ENCODE data around the gene CMKLR1. TPM values are rescaled to one million over a fixed set of nuclear protein-coding genes. Genes with fewer than 3 reads are reported as not detected.

Gene CMKLR1
- total RNA-seq, 1 experiment from 2014 or later: 0.66 TPM

DNA sequence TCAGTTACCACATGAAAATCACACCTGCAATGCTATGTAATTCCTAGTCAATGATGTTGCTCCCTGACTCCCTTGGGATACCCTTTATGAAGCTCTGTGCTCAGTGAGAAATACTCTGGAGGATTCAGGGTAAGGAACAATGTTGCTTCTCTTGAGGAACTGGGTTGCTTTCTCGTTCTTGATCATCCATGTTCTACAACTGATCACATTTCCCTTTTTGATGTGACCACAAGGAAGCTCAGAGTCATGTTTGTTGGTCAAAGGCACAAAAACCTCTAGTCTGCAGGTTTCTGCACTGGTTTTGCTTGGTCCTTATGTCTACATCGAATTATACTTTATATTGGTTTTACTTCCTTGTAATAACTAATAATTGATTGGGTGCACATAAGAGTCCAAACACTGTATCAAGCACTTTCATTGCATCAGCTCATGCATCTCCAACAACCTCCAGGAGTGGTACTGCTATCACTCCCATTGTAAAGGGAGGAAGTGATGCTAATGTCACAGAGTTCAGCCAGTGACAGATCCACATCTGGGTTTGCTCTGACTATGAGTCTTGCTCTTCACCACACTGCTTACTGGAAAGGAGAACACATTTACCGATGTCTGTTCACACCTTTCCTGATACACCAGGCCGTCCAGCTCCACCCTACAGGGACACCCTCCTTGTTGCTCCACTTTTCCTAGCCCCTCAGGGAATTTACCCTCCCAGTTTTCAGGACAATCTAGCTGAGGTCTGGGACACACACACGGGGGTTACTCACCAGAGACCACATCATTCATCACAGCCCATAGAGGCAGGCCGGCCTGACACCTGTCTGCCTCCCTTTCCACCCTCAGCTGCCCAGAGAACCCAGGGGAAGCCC, 41.0 kb downstream of the CMKLR1 start:
- H3K14ac ChIP-seq (ENCODE audit: insufficient read depth, low read length): no peak overlapping the region
- TF ChIP-seq, protein P1, sequence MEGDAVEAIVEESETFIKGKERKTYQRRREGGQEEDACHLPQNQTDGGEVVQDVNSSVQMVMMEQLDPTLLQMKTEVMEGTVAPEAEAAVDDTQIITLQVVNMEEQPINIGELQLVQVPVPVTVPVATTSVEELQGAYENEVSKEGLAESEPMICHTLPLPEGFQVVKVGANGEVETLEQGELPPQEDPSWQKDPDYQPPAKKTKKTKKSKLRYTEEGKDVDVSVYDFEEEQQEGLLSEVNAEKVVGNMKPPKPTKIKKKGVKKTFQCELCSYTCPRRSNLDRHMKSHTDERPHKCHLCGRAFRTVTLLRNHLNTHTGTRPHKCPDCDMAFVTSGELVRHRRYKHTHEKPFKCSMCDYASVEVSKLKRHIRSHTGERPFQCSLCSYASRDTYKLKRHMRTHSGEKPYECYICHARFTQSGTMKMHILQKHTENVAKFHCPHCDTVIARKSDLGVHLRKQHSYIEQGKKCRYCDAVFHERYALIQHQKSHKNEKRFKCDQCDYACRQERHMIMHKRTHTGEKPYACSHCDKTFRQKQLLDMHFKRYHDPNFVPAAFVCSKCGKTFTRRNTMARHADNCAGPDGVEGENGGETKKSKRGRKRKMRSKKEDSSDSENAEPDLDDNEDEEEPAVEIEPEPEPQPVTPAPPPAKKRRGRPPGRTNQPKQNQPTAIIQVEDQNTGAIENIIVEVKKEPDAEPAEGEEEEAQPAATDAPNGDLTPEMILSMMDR (conservative IDR thresholded peaks at IDR 0.05): no peak
- no peak overlapping the region for H3K56ac ChIP-seq (ENCODE audit: insufficient read length, low read depth, low read length)
- Mint-ChIP-seq H3K4me1 (peaks cover 15 to 19% of the 10 kb centered on the region in 2 experiments), H3K27me3 (ENCODE audit: low read depth) (peaks cover 2% of the 10 kb centered on the region; the same call in 1 of the 2 replicates), H3K4me3 (no peak overlapping the region), H3K36me3 (ENCODE audit: insufficient read depth in 1 of 3, low read depth in 3 of 3) (peaks cover 0 to 2% (median 0%) of the 10 kb centered on the region in 3 experiments; a peak in 2 of 7 replicates), H3K9me3 (peaks cover 3% of the 10 kb centered on the region in 2 experiments; a peak in 2 of 5 replicates), H3K27ac (peak overlapping the region in 1 of 3 experiments; percentile 46; a peak in 1 of 7 replicates)
- no peaks in the 10 kb centered on the region for H3K9me3 ChIP-seq (ENCODE audit: control insufficient read depth, low read depth, low read length)
- H4K20me1 ChIP-seq (ENCODE audit: control insufficient read depth, insufficient read depth, insufficient read length): no peaks in the 10 kb centered on the region
- H2AFZ ChIP-seq (ENCODE audit: low read length): no peak overlapping the region
- H3K79me2 ChIP-seq (ENCODE audit: insufficient read depth, low read length): no peaks in the 10 kb centered on the region
- no peak overlapping the region for H3K4ac ChIP-seq (ENCODE audit: low read depth, low read length)
- no peak overlapping the region for H2BK15ac ChIP-seq (ENCODE audit: low read depth, low read length)
- H3K27ac ChIP-seq (ENCODE audit: insufficient read length, low read depth, low read length): no peak overlapping the region
- H4K5ac ChIP-seq (ENCODE audit: insufficient read length, low read depth, low read length): no peak overlapping the region
- no peaks in the 10 kb centered on the region for H3K79me1 ChIP-seq (ENCODE audit: insufficient read depth, low read depth, low read length, poor library complexity, severe bottlenecking)
- no peak overlapping the region for H2BK120ac ChIP-seq (ENCODE audit: low read depth, low read length, poor library complexity, severe bottlenecking)
- no CpG with 5 or more reads among the region's 6 CpGs for WGBS (ENCODE audit: extremely low coverage, insufficient read length, low lambda C conversion rate)
- no peak overlapping the region for H2BK20ac ChIP-seq (ENCODE audit: low read depth, low read length, poor library complexity, severe bottlenecking)
- H3K4me1 ChIP-seq (ENCODE audit: insufficient read depth, low read length): peaks cover 4% of the 10 kb centered on the region; the same call in 1 of the 2 replicates
- H3K23me2 ChIP-seq (ENCODE audit: insufficient read length, low read depth, low read length, poor library complexity, severe bottlenecking): no peaks in the 10 kb centered on the region
- no peak overlapping the region for H3K4me2 ChIP-seq (ENCODE audit: insufficient read depth, insufficient read length, low read length)
- no peak overlapping the region for H4K8ac ChIP-seq (replicated peaks; ENCODE audit: insufficient read length, low read depth, low read length)
- no peak overlapping the region for H2BK12ac ChIP-seq (ENCODE audit: insufficient read length, low read depth, low read length)
- no peak overlapping the region for H2AK5ac ChIP-seq (ENCODE audit: insufficient read length, low read length)
- H3K18ac ChIP-seq (ENCODE audit: insufficient read length, low read depth, low read length): no peak overlapping the region
- no peaks in the 10 kb centered on the region for H3K27me3 ChIP-seq (ENCODE audit: insufficient read depth, low read length)
- no peak for DNase-seq
- no peak overlapping the region for H3K9ac ChIP-seq (ENCODE audit: extremely low read depth, insufficient read length, low read length)
- H3K23ac ChIP-seq (ENCODE audit: insufficient read length, low read depth, low read length): no peak overlapping the region
- H4K91ac ChIP-seq (ENCODE audit: insufficient read length, low read depth, low read length): no peak overlapping the region
- no peak overlapping the region for H2BK5ac ChIP-seq (ENCODE audit: insufficient read length, low read length)
- no peak overlapping the region for H3T11ph ChIP-seq (ENCODE audit: low read length)

Measured in H9 (cell line).